Gastroesophageal sphincter (tissue), 3 donors: Measurements from ENCODE around the gene LYZL2.

Source experiments
- CTCF ChIP-seq, 4 experiments: fragments of 200-600 bp in 2 of 4; fragments of 450-650 bp in 2 of 4; sonication (generic) in 1 of 4; IDR thresholded peaks; one replicate each; pipeline ENCODE4 v1.5.1; 2017 to 2019; ENCODE audit warnings: antibody characterized with exemption in 4 of 4, mild to moderate bottlenecking in 2 of 4, moderate library complexity in 2 of 4
- EP300 ChIP-seq: sonication (generic); formaldehyde crosslinking; IDR thresholded peaks from one replicate; pipeline ENCODE4 v1.6.1; 2017; ENCODE audit warnings: antibody characterized with exemption, mild to moderate bottlenecking
- POLR2AphosphoS5 ChIP-seq: sonication (generic); formaldehyde crosslinking; IDR thresholded peaks from one replicate; pipeline ENCODE4 v1.6.1; 2017; ENCODE audit warnings: antibody characterized with exemption

- TF ChIP-seq CTCF (IDR thresholded peaks at IDR 0.05) (no peak), EP300 (no peak), POLR2AphosphoS5 (no peak)
Observed at GRCh38 chr10:30630571-30630970, 1.0 kb upstream of the LYZL2 start.
